ENCODE measurements around the gene RUNX2. TPM values are rescaled to one million over a fixed set of nuclear protein-coding genes. Genes with fewer than 3 reads are reported as not detected.

Gene RUNX2
- polyA plus RNA-seq, 1 of the 3 experiments (the other 2 are of a cell fraction) = 4.4 TPM

GRCh38 chr6:45589367-45589766 lies 261.2 kb downstream of the RUNX2 start:
- no peak overlapping the region for H3K4me3 ChIP-seq (ENCODE audit: low read depth in 2 of 2, low read length in 1 of 2)
- DNase-seq = no peak
- H2AFZ ChIP-seq (ENCODE audit: low read depth) = no peak overlapping the region
- no peak overlapping the region for H3K4me2 ChIP-seq
- H3K36me3 ChIP-seq (replicated peaks in 1 of 2; ENCODE audit: control insufficient read depth in 1 of 2, insufficient read depth in 2 of 2, low read length in 1 of 2) = no peaks in the 10 kb centered on the region
- H3K9me2 ChIP-seq = no peaks in the 10 kb centered on the region
- H3K9ac ChIP-seq = no peak overlapping the region
- peaks cover 0 to 41% of the 10 kb centered on the region in 2 experiments; a peak in 2 of 4 replicates for H3K4me1 ChIP-seq (ENCODE audit: control insufficient read depth in 1 of 2, insufficient read depth in 2 of 2, low read depth in 1 of 2, low read length in 1 of 2)
- peaks cover 16% of the 10 kb centered on the region for H3F3A ChIP-seq (replicated peaks; ENCODE audit: insufficient read depth)
- ChIA-PET CTCF (no interaction called here), POLR2A (no interaction called here)
- H4K20me1 ChIP-seq (ENCODE audit: insufficient read depth) = no peaks in the 10 kb centered on the region
- H3K9me3 ChIP-seq = no peaks in the 10 kb centered on the region
- TF ChIP-seq RAD21 (IDR thresholded peaks at IDR 0.05; ENCODE audit: low read length) = no peak
- TF ChIP-seq TEAD4 (IDR thresholded peaks at IDR 0.05; ENCODE audit: borderline replicate concordance, insufficient read depth) = no peak
- TF ChIP-seq GATA2 (CRISPR knock-in tag; IDR thresholded peaks at IDR 0.05) = no peak
- no peak for TF ChIP-seq TAF1 (IDR thresholded peaks at IDR 0.05; ENCODE audit: borderline replicate concordance, low read depth, low read length)
- no peak for TF ChIP-seq CTCF (IDR thresholded peaks at IDR 0.05)
- TF ChIP-seq IRF3 (IDR thresholded peaks at IDR 0.05; ENCODE audit: low read depth, low read length) = no peak
- no peak for TF ChIP-seq ELF1 (IDR thresholded peaks at IDR 0.05)
- no peak for TF ChIP-seq MEF2A (IDR thresholded peaks at IDR 0.05; ENCODE audit: borderline replicate concordance, low read depth)
- TF ChIP-seq REST (IDR thresholded peaks at IDR 0.05; ENCODE audit: low read depth, low read length) = no peak
- no peak for TF ChIP-seq RFX5 (IDR thresholded peaks at IDR 0.05; ENCODE audit: low read length)
- no peaks in the 10 kb centered on the region for H3K27me3 ChIP-seq (ENCODE audit: insufficient read depth)
- H3K79me2 ChIP-seq (ENCODE audit: insufficient read depth) = no peaks in the 10 kb centered on the region
- 76% methylated on average over 3 of the region's 3 CpGs for WGBS (ENCODE audit: low lambda C conversion rate)
- H3K27ac ChIP-seq (ENCODE audit: low read depth in 2 of 2, low read length in 1 of 2) = peak overlapping the region; percentile 60 to 83; a peak in 3 of 4 replicates

GRCh38 chr6:45590226-45590625 lies 262.1 kb downstream of the RUNX2 start:
- CTCF ChIA-PET = no interaction called here
- WGBS (ENCODE audit: low lambda C conversion rate) = 13% methylated on average over 4 of the region's 4 CpGs
- TF ChIP-seq FOSL2 (IDR thresholded peaks at IDR 0.05; ENCODE audit: borderline replicate concordance, low read depth) (peak; percentile 69), EP300 (IDR thresholded peaks at IDR 0.05; ENCODE audit: borderline replicate concordance in 1 of 2, low read depth in 1 of 2, low read length in 1 of 2) (peak in 1 of 2 experiments; percentile 35; a peak in 1 of 4 replicates), SIN3A (IDR thresholded peaks at IDR 0.05; ENCODE audit: borderline replicate concordance, low read depth, low read length) (no peak), PBX3 (IDR thresholded peaks at IDR 0.05) (peak; percentile 74), TCF12 (IDR thresholded peaks at IDR 0.05) (peak; percentile 43), CTCF (IDR thresholded peaks at IDR 0.05) (no peak), NFIC (IDR thresholded peaks at IDR 0.05; ENCODE audit: borderline replicate concordance) (0 out of 2 replicates have a peak, but pooled peaks have one; percentile 6), MEF2A (IDR thresholded peaks at IDR 0.05; ENCODE audit: borderline replicate concordance, low read depth) (no peak), YY1 (IDR thresholded peaks at IDR 0.05; ENCODE audit: low read depth) (no peak), CHD2 (IDR thresholded peaks at IDR 0.05; ENCODE audit: low read length, partially characterized antibody) (no peak)

More at GRCh38 chr6:45590226-45590625, 262.1 kb downstream of the RUNX2 start:
- no peaks in the 10 kb centered on the region for H4K20me1 ChIP-seq (ENCODE audit: insufficient read depth)
- H3K4me2 ChIP-seq = no peak overlapping the region; the same call in 1 of the 2 replicates
- POLR2A ChIA-PET = no interaction called here
- H2AFZ ChIP-seq (ENCODE audit: low read depth) = peak overlapping the region; percentile 49; the same call in 1 of the 2 replicates
- peaks cover 0 to 41% of the 10 kb centered on the region in 2 experiments; a peak in 2 of 4 replicates for H3K4me1 ChIP-seq (ENCODE audit: control insufficient read depth in 1 of 2, insufficient read depth in 2 of 2, low read depth in 1 of 2, low read length in 1 of 2)
- peak overlapping the region; percentile 60 to 83; a peak in 3 of 4 replicates for H3K27ac ChIP-seq (ENCODE audit: low read depth in 2 of 2, low read length in 1 of 2)
- H3K9me2 ChIP-seq = no peaks in the 10 kb centered on the region
- no peaks in the 10 kb centered on the region for H3K27me3 ChIP-seq (ENCODE audit: insufficient read depth)
- H3F3A ChIP-seq (replicated peaks; ENCODE audit: insufficient read depth) = peaks cover 16% of the 10 kb centered on the region
- H3K79me2 ChIP-seq (ENCODE audit: insufficient read depth) = no peaks in the 10 kb centered on the region
- H3K9me3 ChIP-seq = no peaks in the 10 kb centered on the region
- peak overlapping the region; percentile 47; the same call in 1 of the 2 replicates for H3K9ac ChIP-seq
- H3K36me3 ChIP-seq (replicated peaks in 1 of 2; ENCODE audit: control insufficient read depth in 1 of 2, insufficient read depth in 2 of 2, low read length in 1 of 2) = no peaks in the 10 kb centered on the region
- no peak overlapping the region for H3K4me3 ChIP-seq (ENCODE audit: low read depth in 2 of 2, low read length in 1 of 2)
- no peak for DNase-seq
